ENCODE data around the gene CD2BP2.
"Not testable (repeated sequence)": the region's sequence is repeated elsewhere in the genome, so short reads cannot be mapped to it uniquely, and the experiment has no call there.

CD2BP2 gene

DNA sequence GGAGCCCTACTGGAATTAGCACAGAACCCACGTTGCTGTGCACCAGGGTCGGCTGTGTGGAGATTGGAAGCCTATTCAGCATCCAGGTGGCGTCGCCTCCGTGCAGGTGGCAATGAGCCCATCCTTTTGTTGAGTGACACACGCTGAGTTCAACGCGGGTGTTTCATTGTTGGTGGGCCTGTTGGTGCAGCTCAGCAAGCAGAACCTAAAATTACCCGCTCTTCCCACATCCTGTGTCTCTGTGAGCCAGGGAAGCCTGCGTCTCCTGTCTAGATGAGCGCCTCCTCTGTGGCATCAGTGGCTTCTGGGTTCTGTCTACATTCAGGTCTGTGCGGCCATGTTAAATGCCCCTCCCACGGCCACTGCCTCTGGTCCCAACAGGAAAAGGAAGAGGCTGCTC lies 14.5 kb downstream of the CD2BP2 start:
- no peak overlapping the region for H3K4me3 ChIP-seq (IDR thresholded peaks at IDR 0.05; ENCODE audit: insufficient read depth, low read depth, low read length)
- no peak overlapping the region for H3K27ac ChIP-seq
- no peaks in the 10 kb centered on the region for H3K27me3 ChIP-seq (ENCODE audit: insufficient read depth, low read depth)
- H3K36me3 ChIP-seq (ENCODE audit: insufficient read depth): no peaks in the 10 kb centered on the region
- no peak overlapping the region for H3K9ac ChIP-seq
- no peak overlapping the region for H2AFZ ChIP-seq (ENCODE audit: low read depth)
- no peak overlapping the region for H3K4me2 ChIP-seq
- H4K20me1 ChIP-seq (ENCODE audit: insufficient read depth): no peaks in the 10 kb centered on the region
- TF ChIP-seq, protein P1, sequence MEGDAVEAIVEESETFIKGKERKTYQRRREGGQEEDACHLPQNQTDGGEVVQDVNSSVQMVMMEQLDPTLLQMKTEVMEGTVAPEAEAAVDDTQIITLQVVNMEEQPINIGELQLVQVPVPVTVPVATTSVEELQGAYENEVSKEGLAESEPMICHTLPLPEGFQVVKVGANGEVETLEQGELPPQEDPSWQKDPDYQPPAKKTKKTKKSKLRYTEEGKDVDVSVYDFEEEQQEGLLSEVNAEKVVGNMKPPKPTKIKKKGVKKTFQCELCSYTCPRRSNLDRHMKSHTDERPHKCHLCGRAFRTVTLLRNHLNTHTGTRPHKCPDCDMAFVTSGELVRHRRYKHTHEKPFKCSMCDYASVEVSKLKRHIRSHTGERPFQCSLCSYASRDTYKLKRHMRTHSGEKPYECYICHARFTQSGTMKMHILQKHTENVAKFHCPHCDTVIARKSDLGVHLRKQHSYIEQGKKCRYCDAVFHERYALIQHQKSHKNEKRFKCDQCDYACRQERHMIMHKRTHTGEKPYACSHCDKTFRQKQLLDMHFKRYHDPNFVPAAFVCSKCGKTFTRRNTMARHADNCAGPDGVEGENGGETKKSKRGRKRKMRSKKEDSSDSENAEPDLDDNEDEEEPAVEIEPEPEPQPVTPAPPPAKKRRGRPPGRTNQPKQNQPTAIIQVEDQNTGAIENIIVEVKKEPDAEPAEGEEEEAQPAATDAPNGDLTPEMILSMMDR (conservative IDR thresholded peaks at IDR 0.05; ENCODE audit: low read depth, low read length): no peak
- H3K79me2 ChIP-seq (ENCODE audit: insufficient read depth, low read depth): no peaks in the 10 kb centered on the region
- peaks cover 45% of the 10 kb centered on the region for H3K4me1 ChIP-seq (ENCODE audit: low read depth, poor library complexity, severe bottlenecking)

GRCh38 chr16:30338715-30339114 lies 16.4 kb downstream of the CD2BP2 start:
- not testable (repeated sequence) for H3K4me2 ChIP-seq; H4K20me1 ChIP-seq (ENCODE audit: insufficient read depth); H2AFZ ChIP-seq (ENCODE audit: low read depth); H3K27me3 ChIP-seq (ENCODE audit: insufficient read depth, low read depth); H3K4me3 ChIP-seq (IDR thresholded peaks at IDR 0.05; ENCODE audit: insufficient read depth, low read depth, low read length); H3K27ac ChIP-seq; H3K79me2 ChIP-seq (ENCODE audit: insufficient read depth, low read depth); H3K9ac ChIP-seq; H3K36me3 ChIP-seq (ENCODE audit: insufficient read depth)
- H3K4me1 ChIP-seq (ENCODE audit: low read depth, poor library complexity, severe bottlenecking): peaks cover 32% of the 10 kb centered on the region

DNA sequence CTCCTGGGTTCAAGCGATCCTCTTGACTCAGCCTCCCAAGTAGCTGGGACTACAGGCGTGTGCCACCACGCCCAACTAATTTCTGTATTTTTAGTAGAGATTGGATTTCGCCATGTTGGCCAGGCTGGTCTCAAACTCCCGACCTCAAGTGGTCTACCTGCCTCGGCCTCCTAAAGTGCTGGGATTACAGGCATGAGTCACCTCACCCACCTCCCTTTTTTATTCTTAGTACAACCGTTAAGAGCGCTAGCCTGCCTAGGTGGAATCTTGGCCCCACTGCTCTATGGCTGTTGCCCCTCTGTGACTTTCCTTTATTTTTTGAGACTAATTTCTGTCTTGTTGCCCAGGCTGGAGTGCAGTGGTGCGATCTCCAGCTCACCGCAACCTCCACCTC lies 17.1 kb downstream of the CD2BP2 start:
- not testable (repeated sequence) for H3K27ac ChIP-seq; H4K20me1 ChIP-seq (ENCODE audit: insufficient read depth); H3K79me2 ChIP-seq (ENCODE audit: insufficient read depth, low read depth); H3K4me3 ChIP-seq (IDR thresholded peaks at IDR 0.05; ENCODE audit: insufficient read depth, low read depth, low read length); H3K36me3 ChIP-seq (ENCODE audit: insufficient read depth); H3K27me3 ChIP-seq (ENCODE audit: insufficient read depth, low read depth); H3K4me2 ChIP-seq; H3K9ac ChIP-seq; H2AFZ ChIP-seq (ENCODE audit: low read depth)
- peaks cover 30% of the 10 kb centered on the region for H3K4me1 ChIP-seq (ENCODE audit: low read depth, poor library complexity, severe bottlenecking)

DNA sequence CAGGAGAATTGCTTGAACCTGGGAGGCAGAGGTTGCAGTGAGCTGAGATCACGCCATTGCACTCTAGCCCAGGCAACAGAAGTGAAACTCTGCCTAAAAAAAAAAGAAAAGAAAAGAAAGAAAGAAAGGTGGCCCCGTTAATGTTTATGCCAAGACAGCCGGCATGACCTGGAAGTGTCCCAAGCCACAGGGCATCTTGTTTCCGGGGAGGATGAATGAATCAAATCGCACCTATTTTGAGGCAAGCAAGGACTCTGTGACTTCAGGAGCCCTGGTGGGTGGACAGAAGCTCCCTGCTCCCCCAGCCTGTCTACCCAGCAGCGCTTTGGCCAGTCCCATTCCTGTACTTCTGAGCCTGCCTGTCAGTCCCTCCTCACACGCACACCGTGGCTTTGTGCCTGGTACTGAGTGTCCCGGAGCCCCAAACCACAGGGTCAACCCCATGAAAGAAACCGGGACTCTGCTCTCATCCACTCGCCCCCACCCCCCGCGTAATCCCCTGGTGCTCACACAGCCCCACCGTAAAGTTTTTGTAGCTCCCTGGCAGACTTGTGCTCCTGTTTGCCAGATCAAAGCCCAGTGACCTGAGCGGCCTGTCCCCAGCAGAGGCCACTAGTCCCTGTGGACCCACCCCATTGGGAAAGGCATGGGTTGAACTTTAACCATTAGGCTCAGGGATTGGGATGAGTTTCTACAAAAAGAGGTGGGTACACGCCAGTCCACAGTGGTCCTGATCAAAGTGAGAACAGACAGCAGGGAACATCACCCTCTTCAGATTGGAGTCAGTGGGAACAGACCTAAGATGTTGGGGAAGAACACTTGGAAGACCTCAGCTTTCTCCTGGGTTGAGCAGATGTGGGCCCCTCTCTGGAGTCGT lies 19.3 kb downstream of the CD2BP2 start:
- no peak overlapping the region for H3K4me3 ChIP-seq (IDR thresholded peaks at IDR 0.05; ENCODE audit: insufficient read depth, low read depth, low read length)
- peak overlapping the region; percentile 67 for H3K9ac ChIP-seq
- H3K36me3 ChIP-seq (ENCODE audit: insufficient read depth): no peaks in the 10 kb centered on the region
- TF ChIP-seq, protein P1 (conservative IDR thresholded peaks at IDR 0.05; ENCODE audit: low read depth, low read length): no peak
- no peaks in the 10 kb centered on the region for H3K27me3 ChIP-seq (ENCODE audit: insufficient read depth, low read depth)
- peak overlapping the region; percentile 90 for H3K4me2 ChIP-seq
- no peaks in the 10 kb centered on the region for H4K20me1 ChIP-seq (ENCODE audit: insufficient read depth)
- peaks cover 15% of the 10 kb centered on the region; the same call in 1 of the 2 replicates for H3K79me2 ChIP-seq (ENCODE audit: insufficient read depth, low read depth)
- H2AFZ ChIP-seq (ENCODE audit: low read depth): peak overlapping the region; percentile 60; the same call in 1 of the 2 replicates
- peaks cover 14% of the 10 kb centered on the region for H3K4me1 ChIP-seq (ENCODE audit: low read depth, poor library complexity, severe bottlenecking)
- peak overlapping the region; percentile 78; the same call in 1 of the 2 replicates for H3K27ac ChIP-seq

GRCh38 chr16:30335028-30335597 lies 20.0 kb downstream of the CD2BP2 start:
- Histone ChIP-seq H3K4me1 (ENCODE audit: low read depth, poor library complexity, severe bottlenecking) (peaks cover 14% of the 10 kb centered on the region), H2AFZ (ENCODE audit: low read depth) (peak overlapping the region; percentile 60), H3K79me2 (ENCODE audit: insufficient read depth, low read depth) (peaks cover 15% of the 10 kb centered on the region; the same call in 1 of the 2 replicates), H3K9ac (peak overlapping the region; percentile 67), H3K27ac (peak overlapping the region; percentile 78), H3K4me2 (peak overlapping the region; percentile 90)
- not testable (repeated sequence) for H3K36me3 ChIP-seq (ENCODE audit: insufficient read depth); H4K20me1 ChIP-seq (ENCODE audit: insufficient read depth); H3K4me3 ChIP-seq (IDR thresholded peaks at IDR 0.05; ENCODE audit: insufficient read depth, low read depth, low read length); H3K27me3 ChIP-seq (ENCODE audit: insufficient read depth, low read depth)

GRCh38 chr16:30334473-30334989 lies 20.6 kb downstream of the CD2BP2 start:
- H4K20me1 ChIP-seq (ENCODE audit: insufficient read depth); H3K36me3 ChIP-seq (ENCODE audit: insufficient read depth); H3K27me3 ChIP-seq (ENCODE audit: insufficient read depth, low read depth); H3K27ac ChIP-seq; H3K4me3 ChIP-seq (IDR thresholded peaks at IDR 0.05; ENCODE audit: insufficient read depth, low read depth, low read length): not testable (repeated sequence)
- Histone ChIP-seq H2AFZ (ENCODE audit: low read depth) (peak overlapping the region; percentile 38; the same call in 1 of the 2 replicates), H3K4me1 (ENCODE audit: low read depth, poor library complexity, severe bottlenecking) (peaks cover 17% of the 10 kb centered on the region), H3K9ac (peak overlapping the region; percentile 67; the same call in 1 of the 2 replicates), H3K4me2 (peak overlapping the region; percentile 34; the same call in 1 of the 2 replicates), H3K79me2 (ENCODE audit: insufficient read depth, low read depth) (peaks cover 20% of the 10 kb centered on the region; the same call in 1 of the 2 replicates)

- H3K4me2 ChIP-seq: not testable (repeated sequence)
Observed at GRCh38 chr16:30324220-30324619, 30.9 kb downstream of the CD2BP2 start.

GRCh38 chr16:30318647-30319046 lies 36.5 kb downstream of the CD2BP2 start:
- H3K27ac ChIP-seq; H3K4me3 ChIP-seq (IDR thresholded peaks at IDR 0.05; ENCODE audit: insufficient read depth, low read depth, low read length); H3K4me1 ChIP-seq (ENCODE audit: low read depth, poor library complexity, severe bottlenecking); H2AFZ ChIP-seq (ENCODE audit: low read depth); H3K4me2 ChIP-seq; H3K36me3 ChIP-seq (ENCODE audit: insufficient read depth); H4K20me1 ChIP-seq (ENCODE audit: insufficient read depth); H3K9ac ChIP-seq; H3K27me3 ChIP-seq (ENCODE audit: insufficient read depth, low read depth): not testable (repeated sequence)
- peaks cover 14% of the 10 kb centered on the region; the same call in 1 of the 2 replicates for H3K79me2 ChIP-seq (ENCODE audit: insufficient read depth, low read depth)

More at GRCh38 chr16:30324220-30324619, 30.9 kb downstream of the CD2BP2 start:
- peaks cover 37% of the 10 kb centered on the region; the same call in 1 of the 2 replicates for H3K79me2 ChIP-seq (ENCODE audit: insufficient read depth, low read depth)
- H2AFZ ChIP-seq (ENCODE audit: low read depth); H4K20me1 ChIP-seq (ENCODE audit: insufficient read depth); H3K4me3 ChIP-seq (IDR thresholded peaks at IDR 0.05; ENCODE audit: insufficient read depth, low read depth, low read length); H3K36me3 ChIP-seq (ENCODE audit: insufficient read depth); H3K9ac ChIP-seq; H3K27ac ChIP-seq; H3K27me3 ChIP-seq (ENCODE audit: insufficient read depth, low read depth); H3K4me1 ChIP-seq (ENCODE audit: low read depth, poor library complexity, severe bottlenecking): not testable (repeated sequence)
